Mammary epithelial cell (primary cell): ENCODE measurements around the gene IGLL5.

Experiments used
- EZH2 ChIP-seq: IDR thresholded peaks from 2 replicates; pipeline ENCODE4 v1.6.1; 2012; ENCODE audit warnings: low read length, inconsistent platforms, borderline replicate concordance
- TF ChIP-seq, protein P1 (sequence below), 2 donors: IDR thresholded peaks in 1 of 2; conservative IDR thresholded peaks in 1 of 2; 2 replicates each; pipeline ENCODE4 v1.5.1; 2011 to 2012; ENCODE audit warnings: inconsistent platforms in 2 of 2, low read length in 2 of 2, mild to moderate bottlenecking in 2 of 2, control low read depth in 1 of 2, low read depth in 1 of 2; ENCODE audit not compliant: insufficient read depth in 1 of 2; ENCODE audit errors: extremely low read depth in 1 of 2

DNA sequence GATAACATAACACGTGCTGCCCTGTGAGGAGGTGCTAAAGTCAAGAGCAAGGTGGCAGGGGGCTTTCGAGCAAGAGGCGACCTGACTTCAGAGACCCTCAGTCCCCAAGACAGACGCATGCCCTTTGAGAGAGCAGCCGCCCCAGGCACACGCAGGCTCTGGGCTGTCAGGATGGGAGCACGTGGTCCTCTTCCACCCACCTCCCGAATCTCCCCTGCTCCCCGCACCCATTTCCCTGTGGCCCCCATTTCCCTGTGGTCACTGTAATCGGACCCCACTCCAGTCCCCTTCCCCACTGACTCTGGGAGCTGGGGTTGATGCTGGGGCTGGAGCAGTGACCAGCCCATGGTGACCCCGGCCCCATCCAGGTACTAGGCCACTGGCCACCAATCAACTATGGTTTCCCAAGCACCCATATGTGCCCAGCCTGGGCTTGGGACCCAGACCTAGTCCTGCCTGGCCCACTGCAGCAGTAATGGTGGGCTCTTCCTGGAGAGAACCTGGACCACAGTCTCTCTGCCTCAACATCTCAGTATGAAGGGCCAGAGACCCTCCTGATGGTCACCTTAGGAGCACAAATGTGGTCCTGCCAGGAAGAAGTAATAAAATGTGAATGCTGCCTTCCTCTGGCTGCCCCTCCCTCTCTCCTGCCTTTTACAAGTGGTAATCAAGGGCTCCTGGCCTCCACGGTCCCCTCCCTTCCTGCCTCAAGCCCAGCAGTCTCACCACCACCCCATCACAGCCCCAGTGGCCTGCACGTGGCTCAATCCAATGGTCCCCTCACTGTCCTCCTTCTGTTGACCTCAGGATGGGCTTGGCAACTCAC lies 39.0 kb downstream of the IGLL5 start:
- TF ChIP-seq, protein P1, sequence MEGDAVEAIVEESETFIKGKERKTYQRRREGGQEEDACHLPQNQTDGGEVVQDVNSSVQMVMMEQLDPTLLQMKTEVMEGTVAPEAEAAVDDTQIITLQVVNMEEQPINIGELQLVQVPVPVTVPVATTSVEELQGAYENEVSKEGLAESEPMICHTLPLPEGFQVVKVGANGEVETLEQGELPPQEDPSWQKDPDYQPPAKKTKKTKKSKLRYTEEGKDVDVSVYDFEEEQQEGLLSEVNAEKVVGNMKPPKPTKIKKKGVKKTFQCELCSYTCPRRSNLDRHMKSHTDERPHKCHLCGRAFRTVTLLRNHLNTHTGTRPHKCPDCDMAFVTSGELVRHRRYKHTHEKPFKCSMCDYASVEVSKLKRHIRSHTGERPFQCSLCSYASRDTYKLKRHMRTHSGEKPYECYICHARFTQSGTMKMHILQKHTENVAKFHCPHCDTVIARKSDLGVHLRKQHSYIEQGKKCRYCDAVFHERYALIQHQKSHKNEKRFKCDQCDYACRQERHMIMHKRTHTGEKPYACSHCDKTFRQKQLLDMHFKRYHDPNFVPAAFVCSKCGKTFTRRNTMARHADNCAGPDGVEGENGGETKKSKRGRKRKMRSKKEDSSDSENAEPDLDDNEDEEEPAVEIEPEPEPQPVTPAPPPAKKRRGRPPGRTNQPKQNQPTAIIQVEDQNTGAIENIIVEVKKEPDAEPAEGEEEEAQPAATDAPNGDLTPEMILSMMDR (conservative IDR thresholded peaks at IDR 0.05 in 1 of 2, IDR thresholded peaks at IDR 0.05 in 1 of 2; ENCODE audit: extremely low read depth in 1 of 2, insufficient read depth in 1 of 2, low read depth in 1 of 2, low read length in 2 of 2) = no peak
- TF ChIP-seq EZH2 = no peak
